Panc1 (cell line): ENCODE results near the gene RHOJ. TPM values are rescaled to one million over a fixed set of nuclear protein-coding genes. Genes with fewer than 3 reads are reported as not detected.

Experiments used
- ATAC-seq: fragments of 200-7000 bp; cut with Tn5 transposase; 2 replicates; pipeline ENCODE4 v1.9.1; 2020; ENCODE audit warnings: mild to moderate bottlenecking, moderate library complexity
- BruUV-seq: library from RNA; stranded (reverse); fragments of 400-500 nt; replicated peaks from 2 replicates; lab custom pipeline; 2021; lab: Mats Ljungman, UMichigan
- CTCF ChIA-PET: fragments of 300-600 bp; sonication (Branson Sonifier 250); formaldehyde crosslinking; loops from one replicate; lab custom pipeline; 2022; ENCODE audit warnings: antibody characterized with exemption; lab: Charles Lee
- POLR2A ChIA-PET: fragments of 300-600 bp; sonication (Branson Sonifier 250); formaldehyde crosslinking; loops from one replicate; lab custom pipeline; 2022; ENCODE audit warnings: antibody characterized with exemption; lab: Charles Lee
- DNase-seq: peaks from one replicate; pipeline ENCODE4 v3.0.0-alpha.2; 2010; ENCODE audit warnings: low read depth, low spot score
- H3K27ac ChIP-seq: 2 replicates; pipeline ENCODE4 v1.5.1; 2011; ENCODE audit warnings: mild to moderate bottlenecking, low read length, inconsistent platforms
- H3K27me3 ChIP-seq: fragments of 200-500 bp; sonication (Bioruptor generic); 2 replicates; pipeline ENCODE4 v1.6.0; 2014; ENCODE audit warnings: low read length, inconsistent platforms; ENCODE audit not compliant: control insufficient read depth, insufficient read depth
- H3K36me3 ChIP-seq: fragments of 200-500 bp; sonication (Bioruptor generic); 2 replicates; pipeline ENCODE4 v1.5.1; 2014; ENCODE audit warnings: inconsistent platforms, mild to moderate bottlenecking, low read length, moderate library complexity; ENCODE audit not compliant: control insufficient read depth, insufficient read depth
- H3K4me1 ChIP-seq: 2 replicates; pipeline ENCODE4 v1.5.1; 2011; ENCODE audit warnings: inconsistent platforms, mild to moderate bottlenecking, low read length, moderate library complexity; ENCODE audit not compliant: control insufficient read depth, insufficient read depth
- H3K4me3 ChIP-seq, 2 experiments: 2 replicates each; pipeline ENCODE4 v1.5.1; 2011 to 2012; ENCODE audit warnings: low read depth in 2 of 2, low read length in 2 of 2, mild to moderate bottlenecking in 2 of 2, inconsistent platforms in 1 of 2, moderate library complexity in 1 of 2
- H3K9me3 ChIP-seq: fragments of 200-500 bp; sonication (Bioruptor generic); 2 replicates; pipeline ENCODE4 v1.5.1; 2014; ENCODE audit warnings: low read depth, mild to moderate bottlenecking, inconsistent platforms, low read length, moderate library complexity; ENCODE audit not compliant: control insufficient read depth, insufficient read depth
- CTCF ChIP-seq: fragments of 450-650 bp; IDR thresholded peaks from 2 replicates; pipeline ENCODE4 v1.5.1; 2017; ENCODE audit warnings: mild to moderate bottlenecking
- POLR2AphosphoS5 ChIP-seq: IDR thresholded peaks from 2 replicates; pipeline ENCODE4 v1.6.1; 2012; ENCODE audit warnings: mild to moderate bottlenecking, low read depth, low read length, moderate library complexity
- SIN3A ChIP-seq: IDR thresholded peaks from 2 replicates; pipeline ENCODE4 v1.6.1; 2012; ENCODE audit warnings: low read depth, mild to moderate bottlenecking, low read length, moderate library complexity, borderline replicate concordance; ENCODE audit not compliant: insufficient read depth
- TCF7L2 ChIP-seq: IDR thresholded peaks from 2 replicates; pipeline ENCODE4 v1.6.1; 2011; ENCODE audit warnings: mild to moderate bottlenecking, low read depth, low read length, inconsistent platforms
- in situ Hi-C: cut with HindIII; loops from 2 replicates; pipeline ENCODE4 v1.10.0; 2016; ENCODE audit warnings: low sequenced_read_pairs, low pct_unique_long_range_greater_than_20kb
- intact Hi-C: fragments of 100-400 bp; cut with micrococcal nuclease; formaldehyde crosslinking; loops from one replicate; pipeline ENCODE4 v1.10.0; 2022; ENCODE audit not compliant: unreplicated experiment
- total RNA-seq: library from RNA; stranded (reverse); gene quantifications from one replicate; pipeline ENCODE4 v1.2.1, GENCODE V29; 2021; ENCODE audit not compliant: unreplicated experiment
- TF ChIP-seq, protein P1 (sequence below), 2 experiments: IDR thresholded peaks; 2 replicates each; pipeline ENCODE4 v1.6.1; 2011 to 2012; ENCODE audit warnings: low read depth in 2 of 2, control low read depth in 1 of 2, low read length in 1 of 2, mild to moderate bottlenecking in 1 of 2, moderate library complexity in 1 of 2; ENCODE audit not compliant: insufficient read depth in 1 of 2

RHOJ gene
- total RNA-seq, 1 experiment from 2014 or later, result 0.28 TPM

DNA sequence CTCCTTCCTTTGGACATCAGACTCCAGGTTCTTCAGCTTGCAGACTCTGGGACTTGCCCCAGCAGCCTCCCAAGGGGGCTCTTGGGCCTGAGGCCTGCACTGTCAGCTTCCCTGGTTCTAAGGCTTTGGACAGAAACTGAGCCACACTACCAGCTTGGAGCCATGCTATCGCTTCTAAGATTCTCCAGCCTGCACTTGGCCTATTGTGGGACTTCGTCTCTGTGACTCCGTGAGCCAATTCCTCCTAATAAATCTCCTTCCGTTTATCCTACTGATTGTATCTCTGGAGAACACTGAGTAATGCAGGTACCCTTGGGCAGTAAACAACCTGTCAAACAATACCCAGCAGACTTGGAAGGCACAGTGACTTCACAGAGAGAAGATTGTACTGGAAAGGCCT, 24.9 kb upstream of the RHOJ start:
- intact Hi-C loops (no loop called here), in situ Hi-C loops (no loop called here)
- TF ChIP-seq CTCF, result no peak
- TF ChIP-seq SIN3A, result no peak
- no peak for TF ChIP-seq TCF7L2
- TF ChIP-seq POLR2AphosphoS5, result no peak
- TF ChIP-seq, protein P1, sequence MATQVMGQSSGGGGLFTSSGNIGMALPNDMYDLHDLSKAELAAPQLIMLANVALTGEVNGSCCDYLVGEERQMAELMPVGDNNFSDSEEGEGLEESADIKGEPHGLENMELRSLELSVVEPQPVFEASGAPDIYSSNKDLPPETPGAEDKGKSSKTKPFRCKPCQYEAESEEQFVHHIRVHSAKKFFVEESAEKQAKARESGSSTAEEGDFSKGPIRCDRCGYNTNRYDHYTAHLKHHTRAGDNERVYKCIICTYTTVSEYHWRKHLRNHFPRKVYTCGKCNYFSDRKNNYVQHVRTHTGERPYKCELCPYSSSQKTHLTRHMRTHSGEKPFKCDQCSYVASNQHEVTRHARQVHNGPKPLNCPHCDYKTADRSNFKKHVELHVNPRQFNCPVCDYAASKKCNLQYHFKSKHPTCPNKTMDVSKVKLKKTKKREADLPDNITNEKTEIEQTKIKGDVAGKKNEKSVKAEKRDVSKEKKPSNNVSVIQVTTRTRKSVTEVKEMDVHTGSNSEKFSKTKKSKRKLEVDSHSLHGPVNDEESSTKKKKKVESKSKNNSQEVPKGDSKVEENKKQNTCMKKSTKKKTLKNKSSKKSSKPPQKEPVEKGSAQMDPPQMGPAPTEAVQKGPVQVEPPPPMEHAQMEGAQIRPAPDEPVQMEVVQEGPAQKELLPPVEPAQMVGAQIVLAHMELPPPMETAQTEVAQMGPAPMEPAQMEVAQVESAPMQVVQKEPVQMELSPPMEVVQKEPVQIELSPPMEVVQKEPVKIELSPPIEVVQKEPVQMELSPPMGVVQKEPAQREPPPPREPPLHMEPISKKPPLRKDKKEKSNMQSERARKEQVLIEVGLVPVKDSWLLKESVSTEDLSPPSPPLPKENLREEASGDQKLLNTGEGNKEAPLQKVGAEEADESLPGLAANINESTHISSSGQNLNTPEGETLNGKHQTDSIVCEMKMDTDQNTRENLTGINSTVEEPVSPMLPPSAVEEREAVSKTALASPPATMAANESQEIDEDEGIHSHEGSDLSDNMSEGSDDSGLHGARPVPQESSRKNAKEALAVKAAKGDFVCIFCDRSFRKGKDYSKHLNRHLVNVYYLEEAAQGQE (IDR thresholded peaks at IDR 0.05; ENCODE audit: insufficient read depth in 1 of 2, low read depth in 2 of 2, low read length in 1 of 2), result no peak
- CTCF ChIA-PET, result no interaction called here
- Histone ChIP-seq H3K9me3 (no peaks in the 10 kb centered on the region), H3K4me3 (no peak overlapping the region), H3K36me3 (no peaks in the 10 kb centered on the region), H3K4me1 (no peaks in the 10 kb centered on the region), H3K27ac (no peak overlapping the region), H3K27me3 (no peaks in the 10 kb centered on the region; the same call in 1 of the 2 replicates)
- DNase-seq (no peak), ATAC-seq (no peak)
- POLR2A ChIA-PET, result no interaction called here
- no TSS peak for BruUV-seq

- Histone ChIP-seq H3K9me3 (no peaks in the 10 kb centered on the region), H3K27ac (no peak overlapping the region), H3K36me3 (no peaks in the 10 kb centered on the region), H3K4me1 (no peaks in the 10 kb centered on the region), H3K27me3 (no peaks in the 10 kb centered on the region; the same call in 1 of the 2 replicates), H3K4me3 (no peak overlapping the region)
- DNase-seq (no peak), ATAC-seq (no peak)
- in situ Hi-C loops (no loop called here), intact Hi-C loops (no loop called here)
- BruUV-seq, result no TSS peak
- ChIA-PET POLR2A (no interaction called here), CTCF (no interaction called here)
- TF ChIP-seq POLR2AphosphoS5, result no peak
- TF ChIP-seq CTCF, result no peak
- no peak for TF ChIP-seq SIN3A
- TF ChIP-seq, protein P1 (IDR thresholded peaks at IDR 0.05; ENCODE audit: insufficient read depth in 1 of 2, low read depth in 2 of 2, low read length in 1 of 2), result no peak
- no peak for TF ChIP-seq TCF7L2
Measured at GRCh38 chr14:63180011-63180410, 24.2 kb upstream of the RHOJ start.
